ENCODE data around the gene EN2.

The EN2 gene

GRCh38 chr7:155493744-155494538 lies 36.0 kb downstream of the EN2 start:
- H3K27me3 ChIP-seq (ENCODE audit: insufficient read depth, low read length), result peaks cover 100% of the 10 kb centered on the region
- WGBS, result 93% methylated on average over 33 of the region's 33 CpGs

GRCh38 chr7:155494551-155494950 lies 36.6 kb downstream of the EN2 start:
- Histone ChIP-seq H3K9me3 (ENCODE audit: insufficient read depth, low read depth, low read length) (no peaks in the 10 kb centered on the region), H3K27me3 (ENCODE audit: insufficient read depth, low read length) (peaks cover 100% of the 10 kb centered on the region), H3K4me1 (ENCODE audit: insufficient read depth, low read length) (peaks cover 17% of the 10 kb centered on the region), H3K27ac (ENCODE audit: low read depth, low read length) (no peak overlapping the region), H3K36me3 (ENCODE audit: insufficient read depth, low read length) (no peaks in the 10 kb centered on the region), H3K9ac (ENCODE audit: low read depth, low read length) (no peak overlapping the region), H3K4me3 (ENCODE audit: low read length) (no peak overlapping the region)
- WGBS, result 93% methylated on average over 16 of the region's 16 CpGs

More at GRCh38 chr7:155493744-155494538, 36.0 kb downstream of the EN2 start:
- peaks cover 17% of the 10 kb centered on the region for H3K4me1 ChIP-seq (ENCODE audit: insufficient read depth, low read length)
- H3K36me3 ChIP-seq (ENCODE audit: insufficient read depth, low read length), result no peaks in the 10 kb centered on the region
- no peak overlapping the region for H3K27ac ChIP-seq (ENCODE audit: low read depth, low read length)
- H3K4me3 ChIP-seq (ENCODE audit: low read length), result no peak overlapping the region
- H3K9ac ChIP-seq (ENCODE audit: low read depth, low read length), result no peak overlapping the region
- no peaks in the 10 kb centered on the region for H3K9me3 ChIP-seq (ENCODE audit: insufficient read depth, low read depth, low read length)

- no peaks in the 10 kb centered on the region for H3K36me3 ChIP-seq (ENCODE audit: insufficient read depth, low read length)
- peaks cover 100% of the 10 kb centered on the region for H3K27me3 ChIP-seq (ENCODE audit: insufficient read depth, low read length)
- H3K9me3 ChIP-seq (ENCODE audit: insufficient read depth, low read depth, low read length), result no peaks in the 10 kb centered on the region
- peaks cover 14% of the 10 kb centered on the region for H3K4me1 ChIP-seq (ENCODE audit: insufficient read depth, low read length)
- 83% methylated on average over 13 of the region's 13 CpGs for WGBS
- no peak overlapping the region for H3K27ac ChIP-seq (ENCODE audit: low read depth, low read length)
- H3K4me3 ChIP-seq (ENCODE audit: low read length), result no peak overlapping the region
- no peak overlapping the region for H3K9ac ChIP-seq (ENCODE audit: low read depth, low read length)
Measured at GRCh38 chr7:155495440-155496248, 37.7 kb downstream of the EN2 start.

GRCh38 chr7:155496267-155497005 lies 38.5 kb downstream of the EN2 start:
- Histone ChIP-seq H3K27me3 (ENCODE audit: insufficient read depth, low read length) (peaks cover 100% of the 10 kb centered on the region), H3K4me1 (ENCODE audit: insufficient read depth, low read length) (0 out of 2 replicates have a peak, but pooled peaks cover 9% of the 10 kb centered on the region), H3K9me3 (ENCODE audit: insufficient read depth, low read depth, low read length) (no peaks in the 10 kb centered on the region), H3K4me3 (ENCODE audit: low read length) (no peak overlapping the region), H3K36me3 (ENCODE audit: insufficient read depth, low read length) (no peaks in the 10 kb centered on the region), H3K27ac (ENCODE audit: low read depth, low read length) (no peak overlapping the region), H3K9ac (ENCODE audit: low read depth, low read length) (no peak overlapping the region)
- WGBS, result 85% methylated on average over 23 of the region's 23 CpGs

- Histone ChIP-seq H3K4me1 (ENCODE audit: insufficient read depth, low read length) (0 out of 2 replicates have a peak, but pooled peaks cover 3% of the 10 kb centered on the region), H3K27ac (ENCODE audit: low read depth, low read length) (no peak overlapping the region), H3K36me3 (ENCODE audit: insufficient read depth, low read length) (no peaks in the 10 kb centered on the region), H3K9ac (ENCODE audit: low read depth, low read length) (no peak overlapping the region), H3K9me3 (ENCODE audit: insufficient read depth, low read depth, low read length) (no peaks in the 10 kb centered on the region), H3K27me3 (ENCODE audit: insufficient read depth, low read length) (peaks cover 100% of the 10 kb centered on the region), H3K4me3 (ENCODE audit: low read length) (no peak overlapping the region)
- WGBS, result 79% methylated on average over 26 of the region's 26 CpGs
Measured at GRCh38 chr7:155497149-155497901, 39.4 kb downstream of the EN2 start.

- Histone ChIP-seq H3K4me3 (ENCODE audit: low read length) (no peak overlapping the region), H3K27me3 (ENCODE audit: insufficient read depth, low read length) (peaks cover 100% of the 10 kb centered on the region), H3K9ac (ENCODE audit: low read depth, low read length) (no peak overlapping the region), H3K4me1 (ENCODE audit: insufficient read depth, low read length) (peaks cover 22% of the 10 kb centered on the region), H3K27ac (ENCODE audit: low read depth, low read length) (no peak overlapping the region), H3K36me3 (ENCODE audit: insufficient read depth, low read length) (no peaks in the 10 kb centered on the region), H3K9me3 (ENCODE audit: insufficient read depth, low read depth, low read length) (no peaks in the 10 kb centered on the region)
- WGBS, result 26% methylated on average over 2 of the region's 3 CpGs
Measured at GRCh38 chr7:155505422-155505793, 47.5 kb downstream of the EN2 start.

GRCh38 chr7:155506854-155507337 lies 49.0 kb downstream of the EN2 start:
- Histone ChIP-seq H3K9me3 (ENCODE audit: insufficient read depth, low read depth, low read length) (no peaks in the 10 kb centered on the region), H3K9ac (ENCODE audit: low read depth, low read length) (no peak overlapping the region), H3K27ac (ENCODE audit: low read depth, low read length) (no peak overlapping the region), H3K4me3 (ENCODE audit: low read length) (no peak overlapping the region), H3K4me1 (ENCODE audit: insufficient read depth, low read length) (peaks cover 33% of the 10 kb centered on the region), H3K27me3 (ENCODE audit: insufficient read depth, low read length) (peaks cover 100% of the 10 kb centered on the region), H3K36me3 (ENCODE audit: insufficient read depth, low read length) (no peaks in the 10 kb centered on the region)
- WGBS, result 6% methylated on average over 13 of the region's 14 CpGs

- H3K36me3 ChIP-seq (ENCODE audit: insufficient read depth, low read length), result no peaks in the 10 kb centered on the region
- H3K4me1 ChIP-seq (ENCODE audit: insufficient read depth, low read length), result peaks cover 40% of the 10 kb centered on the region
- H3K9me3 ChIP-seq (ENCODE audit: insufficient read depth, low read depth, low read length), result no peaks in the 10 kb centered on the region
- peaks cover 100% of the 10 kb centered on the region for H3K27me3 ChIP-seq (ENCODE audit: insufficient read depth, low read length)
- no peak overlapping the region for H3K9ac ChIP-seq (ENCODE audit: low read depth, low read length)
- H3K4me3 ChIP-seq (ENCODE audit: low read length), result no peak overlapping the region
- WGBS, result 3% methylated on average over 4 of the region's 4 CpGs
- H3K27ac ChIP-seq (ENCODE audit: low read depth, low read length), result no peak overlapping the region
Measured at GRCh38 chr7:155507576-155507975, 49.6 kb downstream of the EN2 start.

GRCh38 chr7:155508376-155509358 lies 50.7 kb downstream of the EN2 start:
- Histone ChIP-seq H3K27ac (ENCODE audit: low read depth, low read length) (no peak overlapping the region), H3K4me3 (ENCODE audit: low read length) (no peak overlapping the region), H3K27me3 (ENCODE audit: insufficient read depth, low read length) (peaks cover 100% of the 10 kb centered on the region), H3K9me3 (ENCODE audit: insufficient read depth, low read depth, low read length) (no peaks in the 10 kb centered on the region), H3K9ac (ENCODE audit: low read depth, low read length) (no peak overlapping the region; the same call in 1 of the 2 replicates), H3K4me1 (ENCODE audit: insufficient read depth, low read length) (peaks cover 40% of the 10 kb centered on the region), H3K36me3 (ENCODE audit: insufficient read depth, low read length) (no peaks in the 10 kb centered on the region)
- 3% methylated on average over 29 of the region's 29 CpGs for WGBS
